Measurements from ENCODE around the gene C6orf141.

C6orf141 gene

GRCh38 chr6:49540614-49541013 is 9.9 kb upstream of the C6orf141 start:
- no peak for DNase-seq (ENCODE audit: low spot score)

- DNase-seq (ENCODE audit: low spot score), result no peak
Observed at GRCh38 chr6:49541210-49541724, 9.2 kb upstream of the C6orf141 start.

- no peak for DNase-seq (ENCODE audit: low spot score)
Observed at GRCh38 chr6:49541936-49542335, 8.5 kb upstream of the C6orf141 start.

- no peak for DNase-seq (ENCODE audit: low spot score)
Observed at GRCh38 chr6:49543087-49543858, 7.2 kb upstream of the C6orf141 start.

- DNase-seq (ENCODE audit: low spot score), result no peak
Observed at GRCh38 chr6:49546331-49546730, 4.1 kb upstream of the C6orf141 start.

GRCh38 chr6:49548613-49549304 is 1.7 kb upstream of the C6orf141 start:
- no peak for DNase-seq (ENCODE audit: low spot score)

- no peak for DNase-seq (ENCODE audit: low spot score)
Observed at GRCh38 chr6:49549691-49550491, 577 bp upstream of the C6orf141 start.

GRCh38 chr6:49551078-49551865 is 804 bp downstream of the C6orf141 start:
- DNase-seq (ENCODE audit: low spot score), result peak; percentile 3

GRCh38 chr6:49551866-49552129 is 1.3 kb downstream of the C6orf141 start:
- no peak for DNase-seq (ENCODE audit: low spot score)

GRCh38 chr6:49552596-49552995 is 2.1 kb downstream of the C6orf141 start:
- no peak for DNase-seq (ENCODE audit: low spot score)

GRCh38 chr6:49553384-49553783 is 2.9 kb downstream of the C6orf141 start:
- no peak for DNase-seq (ENCODE audit: low spot score)

- DNase-seq (ENCODE audit: low spot score), result no peak
Observed at GRCh38 chr6:49555951-49556350, 5.5 kb downstream of the C6orf141 start.

GRCh38 chr6:49556429-49556837 is 6.0 kb downstream of the C6orf141 start:
- DNase-seq (ENCODE audit: low spot score), result no peak

GRCh38 chr6:49557177-49557576 is 6.7 kb downstream of the C6orf141 start:
- no peak for DNase-seq (ENCODE audit: low spot score)

- DNase-seq (ENCODE audit: low spot score), result no peak
Observed at GRCh38 chr6:49558238-49558637, 7.8 kb downstream of the C6orf141 start.

- DNase-seq (ENCODE audit: low spot score), result no peak
Observed at GRCh38 chr6:49563006-49563886, 12.8 kb downstream of the C6orf141 start.

- no peak for DNase-seq (ENCODE audit: low spot score)
Observed at GRCh38 chr6:49564552-49564951, 14.1 kb downstream of the C6orf141 start.

GRCh38 chr6:49565261-49565660 is 14.8 kb downstream of the C6orf141 start:
- DNase-seq (ENCODE audit: low spot score), result no peak

- DNase-seq (ENCODE audit: low spot score), result no peak
Observed at GRCh38 chr6:49565855-49566254, 15.4 kb downstream of the C6orf141 start.

- no peak for DNase-seq (ENCODE audit: low spot score)
Observed at GRCh38 chr6:49570474-49571079, 20.1 kb downstream of the C6orf141 start.

- no peak for DNase-seq (ENCODE audit: low spot score)
Observed at GRCh38 chr6:49576618-49577017, 26.1 kb downstream of the C6orf141 start.
